Fibroblast of skin of scalp (primary cell): ENCODE data around the gene EIF3CL. TPM values are rescaled to one million over a fixed set of nuclear protein-coding genes. Genes with fewer than 3 reads are reported as not detected.
"Not testable (repeated sequence)": the region's sequence is repeated elsewhere in the genome, so short reads cannot be mapped to it uniquely, and the experiment has no call there.

ENCODE experiments used
- DNase-seq: peaks from one replicate; pipeline ENCODE4 v3.0.0-alpha.2; 2013
- polyA plus RNA-seq, 2 experiments: library from polyadenylated mRNA; unstranded; fragments of 120-200 nt; gene quantifications; one replicate each; pipeline ENCODE4 v1.2.1, GENCODE V29; 2013; ENCODE audit not compliant: insufficient read length in 2 of 2

Gene EIF3CL
- polyA plus RNA-seq (2013, experiment 1 of 2; ENCODE audit: insufficient read length): 93.9 TPM
- polyA plus RNA-seq (2013, experiment 2 of 2; ENCODE audit: insufficient read length): 97.6 TPM

- not testable (repeated sequence) for DNase-seq
These were observed at the start of gene EIF3CL for GRCh38 chr16:28403220-28404072. TSS of gene EIF3CL (minus strand) at chr16:28403841. CDS start at chr16:28403618, 223 bp downstream.

- DNase-seq: not testable (repeated sequence)
These were observed 43.4 kb upstream of the EIF3CL start for GRCh38 chr16:28447081-28447480.

- not testable (repeated sequence) for DNase-seq
These were observed 42.7 kb upstream of the EIF3CL start for GRCh38 chr16:28446388-28446787.

DNA sequence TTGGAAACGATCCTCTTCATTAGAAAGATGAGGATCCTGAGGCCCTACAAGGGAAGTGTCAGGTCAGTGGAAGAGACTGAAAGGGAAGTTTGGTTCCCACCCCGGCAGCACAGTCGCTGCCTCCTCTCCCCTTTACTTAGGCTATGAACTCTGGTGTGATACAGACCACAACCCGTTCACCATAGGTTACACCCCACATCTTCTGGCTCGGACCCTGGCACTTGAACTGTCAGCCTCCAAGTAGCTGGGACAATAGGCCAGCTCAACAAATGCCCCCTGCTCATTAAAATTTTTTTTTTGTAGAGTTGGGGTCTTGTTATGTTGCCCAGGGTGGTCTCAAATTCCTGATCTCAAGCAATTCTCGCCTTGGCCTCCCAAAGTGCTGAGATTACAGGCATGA, 40.3 kb upstream of the EIF3CL start:
- not testable (repeated sequence) for DNase-seq

GRCh38 chr16:28438899-28439298, 35.3 kb upstream of the EIF3CL start:
- not testable (repeated sequence) for DNase-seq

- not testable (repeated sequence) for DNase-seq
These were observed 31.7 kb upstream of the EIF3CL start for GRCh38 chr16:28435340-28435739.

DNA sequence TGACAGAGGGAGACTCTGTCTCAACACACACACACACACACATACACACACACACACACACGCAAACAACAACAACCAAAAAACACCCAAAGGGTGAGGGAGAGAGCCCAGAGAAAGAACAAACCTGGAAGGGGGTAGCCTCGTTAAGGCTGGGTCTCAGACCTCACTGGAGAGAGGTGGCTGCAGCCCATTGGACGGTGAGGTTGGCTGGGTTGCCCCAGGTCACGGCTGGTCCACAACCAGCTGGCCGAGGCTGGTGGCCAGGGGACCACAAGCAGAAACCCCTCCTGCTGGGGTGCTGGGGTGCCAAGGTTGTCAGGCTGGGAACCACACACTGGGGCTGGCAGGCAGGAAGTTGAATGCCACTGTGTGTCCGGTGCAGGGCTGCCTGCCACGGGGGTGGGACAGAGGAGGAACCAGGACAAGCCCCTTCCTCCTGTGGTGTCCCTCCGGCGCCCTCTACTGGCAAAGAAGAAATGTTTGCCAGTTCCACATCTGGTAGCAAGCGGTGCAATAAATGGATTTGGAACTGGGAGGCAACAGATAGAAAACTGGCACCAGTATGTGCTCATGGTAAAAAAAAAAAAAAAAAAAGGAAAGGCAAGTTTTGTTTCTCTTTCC, 22.5 kb upstream of the EIF3CL start:
- DNase-seq: not testable (repeated sequence)

- DNase-seq: not testable (repeated sequence)
These were observed 17.6 kb upstream of the EIF3CL start for GRCh38 chr16:28421071-28421750.

GRCh38 chr16:28417033-28417432, 13.4 kb upstream of the EIF3CL start:
- not testable (repeated sequence) for DNase-seq

GRCh38 chr16:28414530-28414929, 10.9 kb upstream of the EIF3CL start:
- DNase-seq: not testable (repeated sequence)

- DNase-seq: not testable (repeated sequence)
These were observed 9.9 kb upstream of the EIF3CL start for GRCh38 chr16:28413585-28413984.

GRCh38 chr16:28392054-28392453, 11.6 kb downstream of the EIF3CL start:
- not testable (repeated sequence) for DNase-seq

GRCh38 chr16:28382177-28382867, 21.3 kb downstream of the EIF3CL start:
- DNase-seq: not testable (repeated sequence)

DNA sequence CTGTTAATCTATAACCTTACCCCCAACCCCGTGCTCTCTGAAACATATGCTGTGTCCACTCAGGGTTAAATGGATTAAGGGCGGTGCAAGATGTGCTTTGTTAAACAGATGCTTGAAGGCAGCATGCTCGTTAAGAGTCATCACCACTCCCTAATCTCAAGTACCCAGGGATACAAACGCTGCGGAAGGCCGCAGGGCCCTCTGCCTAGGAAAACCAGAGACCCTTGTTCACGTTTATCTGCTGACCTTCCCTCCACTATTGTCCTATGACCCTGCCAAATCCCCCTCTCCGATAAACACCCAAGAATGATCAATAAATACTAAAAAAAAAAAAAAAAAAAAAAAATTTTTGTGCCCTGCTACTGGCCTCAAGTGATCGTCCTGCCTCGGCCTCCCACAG, 25.8 kb downstream of the EIF3CL start:
- DNase-seq: not testable (repeated sequence)

- DNase-seq: not testable (repeated sequence)
These were observed 26.5 kb downstream of the EIF3CL start for GRCh38 chr16:28377108-28377625.

DNA sequence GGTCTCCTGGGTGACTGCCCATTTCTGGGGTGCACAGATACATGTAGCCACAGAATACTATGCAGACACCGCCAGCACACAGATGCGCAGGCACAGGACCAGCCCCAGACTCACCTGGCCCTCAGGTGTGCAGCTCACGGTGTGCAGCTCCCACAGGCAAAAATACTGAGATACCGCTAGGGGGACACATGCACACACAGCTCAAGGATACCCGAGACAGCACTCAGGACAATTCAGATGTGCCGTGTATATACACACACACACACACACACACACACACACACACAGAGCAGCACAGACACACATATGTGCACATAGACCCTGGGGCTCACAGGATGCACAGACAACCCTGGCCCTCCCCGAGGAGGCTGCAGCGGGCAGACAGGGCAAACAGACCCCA, 28.5 kb downstream of the EIF3CL start:
- DNase-seq: not testable (repeated sequence)

GRCh38 chr16:28374281-28374680, 29.4 kb downstream of the EIF3CL start:
- DNase-seq: not testable (repeated sequence)

DNA sequence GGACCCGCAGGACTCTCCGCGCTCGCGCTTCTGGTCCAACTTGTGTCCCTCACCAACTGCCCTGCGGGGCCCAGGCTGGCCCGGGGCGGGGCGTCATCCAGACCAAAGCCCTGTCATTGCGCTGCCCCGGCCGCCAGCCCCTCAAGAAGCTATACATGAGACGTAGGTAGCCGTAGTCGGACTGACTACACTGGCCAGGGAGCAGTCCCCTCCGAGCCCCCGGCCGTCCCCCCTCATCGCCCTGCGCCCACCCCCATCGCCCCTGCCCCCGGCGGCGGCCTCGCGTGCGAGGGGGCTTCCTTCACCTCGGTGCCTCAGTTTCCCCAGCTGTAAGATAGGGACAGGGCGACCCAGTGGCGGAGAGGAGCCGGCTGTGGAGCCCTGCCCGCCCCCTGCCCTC, 35.7 kb downstream of the EIF3CL start:
- DNase-seq: not testable (repeated sequence)

DNA sequence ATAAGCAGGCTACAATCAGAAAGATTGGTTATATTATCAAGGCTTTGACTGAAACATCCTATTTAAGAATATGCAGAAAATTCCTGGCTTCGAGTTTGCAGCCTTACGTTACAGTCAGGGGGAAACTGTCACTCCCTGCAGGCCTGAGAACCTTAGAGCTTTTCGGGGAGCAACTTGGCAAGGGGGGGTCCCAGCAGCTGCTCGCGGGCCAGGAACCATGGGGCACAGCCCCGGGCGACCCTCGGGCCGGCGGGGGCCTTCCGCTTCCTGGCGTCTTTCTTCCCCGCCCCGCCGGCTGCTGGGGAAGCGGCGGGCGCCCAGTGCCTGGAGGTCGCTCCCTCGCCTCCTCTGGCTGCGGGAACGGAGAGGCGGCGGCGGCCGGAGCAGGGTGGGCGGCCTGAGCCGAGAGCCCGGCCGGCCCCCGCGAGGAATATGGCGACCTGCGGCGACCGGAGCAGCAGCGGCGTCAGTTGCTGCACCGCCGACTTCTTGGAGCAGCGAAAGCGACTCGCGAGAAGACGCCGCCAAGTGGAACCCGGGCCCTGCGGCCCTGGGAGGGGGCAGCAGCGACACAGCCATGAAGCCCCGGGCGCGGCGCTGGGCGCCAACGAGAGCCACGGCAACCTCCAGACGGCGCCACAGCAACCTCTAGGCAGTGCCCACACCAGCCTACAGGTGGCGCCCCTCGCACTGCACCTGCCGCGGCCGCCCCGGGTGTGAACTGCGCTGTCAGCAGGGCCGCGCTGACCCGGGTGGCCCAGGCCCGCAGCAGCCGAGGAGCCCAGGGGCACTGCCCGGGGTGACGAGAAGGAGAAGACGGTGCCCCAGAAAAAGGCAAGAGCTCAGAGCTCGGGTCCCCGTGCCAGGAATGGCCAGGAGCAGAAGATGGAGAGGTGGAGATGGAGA, 39.1 kb downstream of the EIF3CL start:
- not testable (repeated sequence) for DNase-seq

DNA sequence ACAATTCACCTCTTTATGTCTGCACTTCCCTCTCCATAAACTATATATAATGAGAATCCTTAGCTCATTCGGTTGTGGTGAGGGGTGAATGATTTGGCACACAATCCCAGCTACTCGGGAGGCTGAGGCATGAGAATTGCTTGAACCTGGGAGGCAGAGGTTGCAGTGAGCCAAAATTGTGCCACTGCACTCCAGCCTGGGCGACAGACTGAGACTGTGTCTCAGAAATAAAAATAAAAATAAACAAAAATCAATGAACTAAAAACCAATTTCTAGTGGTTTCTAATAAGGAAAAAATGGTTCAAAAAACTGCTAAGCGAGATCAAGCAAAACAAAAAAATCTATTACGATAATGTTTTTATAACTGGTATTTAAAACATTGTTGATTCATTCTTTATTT, 40.2 kb downstream of the EIF3CL start, which contains the start of gene NPIPB6:
NPIPB6 (minus strand) TSS at position 101 of the 400 bp plus-strand sequence. CDS start 686 bp downstream, outside the sequence.
- not testable (repeated sequence) for DNase-seq

DNA sequence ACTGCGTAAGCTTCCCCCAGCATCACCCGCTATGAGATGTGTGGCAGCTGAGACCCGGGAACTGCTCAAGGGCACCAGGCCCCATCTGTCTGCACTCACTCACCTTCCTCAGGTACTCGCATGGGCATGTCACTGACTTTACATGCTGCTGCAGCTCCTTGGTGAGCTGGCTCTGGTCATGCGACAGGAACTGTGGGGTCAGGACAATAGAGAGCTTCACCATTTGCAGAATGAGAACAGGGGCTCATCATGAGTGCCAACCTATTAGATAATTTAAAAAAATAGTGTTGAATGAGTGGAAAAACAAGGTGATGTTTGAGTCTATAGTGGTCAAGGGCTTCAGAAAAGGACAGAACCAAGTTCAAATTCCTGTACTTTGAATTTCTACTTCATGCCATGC, 41.0 kb downstream of the EIF3CL start:
- not testable (repeated sequence) for DNase-seq
